Neural cell (in vitro differentiated cells): ENCODE results near the gene EBF3.

Source experiments
- CTCF ChIP-seq: fragments of 450-650 bp; IDR thresholded peaks from 2 replicates; pipeline ENCODE4 v1.5.1; 2014; ENCODE audit warnings: antibody characterized with exemption, mild to moderate bottlenecking, moderate library complexity; ENCODE audit not compliant: poor library complexity, severe bottlenecking
- EP300 ChIP-seq: fragments of 450-650 bp; conservative IDR thresholded peaks from 2 replicates; pipeline ENCODE4 v1.6.1; 2014; ENCODE audit warnings: antibody characterized with exemption, mild to moderate bottlenecking, moderate library complexity; ENCODE audit not compliant: poor library complexity, severe bottlenecking
- EZH2 ChIP-seq: fragments of 200-600, 300-800 bp; shearing (Covaris generic), sonication (generic); IDR thresholded peaks from 2 replicates; pipeline ENCODE4 v1.6.1; 2014; ENCODE audit warnings: antibody characterized with exemption, low read length, borderline replicate concordance, mild to moderate bottlenecking; ENCODE audit not compliant: insufficient read depth, poor library complexity, severe bottlenecking
- RAD21 ChIP-seq: fragments of 450-650 bp; conservative IDR thresholded peaks from 2 replicates; pipeline ENCODE4 v1.6.1; 2014; ENCODE audit warnings: antibody characterized with exemption, mild to moderate bottlenecking, moderate library complexity
- SMC3 ChIP-seq: fragments of 450-650 bp; conservative IDR thresholded peaks from 2 replicates; pipeline ENCODE4 v1.6.1; 2014; ENCODE audit warnings: antibody characterized with exemption, mild to moderate bottlenecking, moderate library complexity; ENCODE audit not compliant: poor library complexity

- TF ChIP-seq EZH2 = no peak
- TF ChIP-seq CTCF = no peak
- no peak for TF ChIP-seq RAD21
- TF ChIP-seq EP300 = no peak
- no peak for TF ChIP-seq SMC3
These were observed 39.1 kb upstream of the EBF3 start for GRCh38 chr10:130003166-130003565.
